Skeletal muscle cell (primary cell): ENCODE results near the gene TTLL6.
"Not testable (repeated sequence)": the region's sequence is repeated elsewhere in the genome, so short reads cannot be mapped to it uniquely, and the experiment has no call there.

Source experiments
- DNase-seq: peaks from one replicate; pipeline ENCODE4 v3.0.0-alpha.2; 2010; ENCODE audit warnings: low read depth
- H3K4me3 ChIP-seq: 2 replicates; pipeline ENCODE4 v1.5.1; 2011; ENCODE audit warnings: low read depth, mild to moderate bottlenecking, control low read depth, low read length, moderate library complexity

TTLL6 gene

DNA sequence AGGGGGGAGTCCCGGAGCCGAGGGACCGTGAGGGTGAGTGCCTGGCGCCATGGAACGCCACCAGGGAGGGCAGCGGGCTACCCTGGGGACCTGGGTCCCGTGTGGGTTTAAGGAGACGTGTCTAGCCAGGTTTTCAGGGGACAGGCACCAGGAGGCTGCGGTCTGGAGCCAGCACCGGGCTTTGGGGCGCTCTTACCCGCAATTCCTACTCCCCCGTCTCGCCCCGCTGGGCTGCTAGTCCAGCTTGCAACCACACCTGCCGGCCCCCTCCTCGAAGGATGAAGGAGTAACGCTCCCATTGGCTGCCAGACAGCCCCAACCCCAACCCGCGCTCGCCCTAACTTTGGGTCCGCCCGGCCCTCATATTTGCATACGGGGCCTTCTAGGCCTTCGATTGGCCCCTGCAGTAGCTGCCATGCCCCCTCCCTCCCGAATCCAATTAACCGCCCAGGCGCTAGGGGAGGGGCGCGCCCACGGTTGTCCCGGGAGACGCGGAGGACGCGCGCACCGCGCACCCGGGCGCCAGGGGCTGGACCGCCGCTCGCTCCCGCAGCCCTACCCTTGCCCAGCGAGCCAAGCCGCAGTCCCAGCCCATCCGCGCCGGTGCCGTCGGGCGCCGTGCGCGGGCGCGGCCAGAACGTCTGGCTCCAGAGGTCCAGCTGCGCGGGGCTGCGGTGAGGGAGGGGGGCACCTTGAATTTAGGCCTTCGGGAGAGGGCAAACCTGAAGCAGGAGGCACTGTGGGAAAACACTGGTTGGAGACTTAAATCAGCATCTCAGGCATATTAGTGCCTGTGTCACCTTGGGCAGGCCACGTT lies at the start of gene TTLL6:
Gene TTLL6 (minus strand): TSS at position 456 of the 817 bp plus-strand sequence. CDS start 157 bp downstream, at position 299.
- H3K4me3 ChIP-seq: peak within 1 kb of the TSS; percentile 44
- DNase-seq: no peak

DNA sequence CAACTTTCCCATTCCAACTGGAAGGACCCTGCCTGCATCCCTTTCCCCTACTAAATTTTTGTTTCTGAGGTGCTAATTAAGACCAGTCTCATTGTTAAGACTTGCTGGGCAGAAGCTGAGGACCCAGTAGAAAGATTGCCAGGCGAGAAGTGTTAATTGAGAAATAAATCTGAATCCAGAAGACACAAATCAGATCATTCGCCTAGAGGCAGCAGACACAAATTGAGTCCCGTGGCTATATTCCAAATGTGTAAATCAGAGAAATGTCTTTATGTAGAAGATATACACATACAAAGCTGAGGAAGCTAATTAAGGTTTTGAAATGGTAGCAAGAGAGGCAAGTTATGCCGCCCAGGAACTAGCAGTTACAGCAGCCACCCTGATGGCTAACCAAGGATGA lies 43.4 kb upstream of the TTLL6 start:
- DNase-seq: no peak
- no peak overlapping the region for H3K4me3 ChIP-seq

DNA sequence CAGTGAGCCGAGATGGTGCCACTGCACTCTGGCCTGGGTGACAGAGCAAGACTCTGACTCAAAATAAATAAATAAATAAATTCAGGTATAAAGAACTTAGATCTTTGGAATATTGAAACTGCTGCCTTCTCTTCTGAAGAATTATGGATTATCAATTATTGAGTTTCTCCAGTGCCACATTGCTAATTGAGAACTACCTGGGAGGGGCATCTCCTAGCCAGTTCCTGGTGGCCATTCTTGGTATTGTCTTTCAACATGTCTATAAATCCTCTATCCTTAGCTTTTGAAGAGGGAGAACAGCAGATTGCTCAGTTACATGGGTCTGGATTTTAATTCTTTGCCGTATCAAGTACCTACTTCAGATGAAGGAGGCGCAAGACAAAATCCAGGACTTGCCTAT lies 43.0 kb upstream of the TTLL6 start:
- DNase-seq: no peak
- H3K4me3 ChIP-seq: no peak overlapping the region

DNA sequence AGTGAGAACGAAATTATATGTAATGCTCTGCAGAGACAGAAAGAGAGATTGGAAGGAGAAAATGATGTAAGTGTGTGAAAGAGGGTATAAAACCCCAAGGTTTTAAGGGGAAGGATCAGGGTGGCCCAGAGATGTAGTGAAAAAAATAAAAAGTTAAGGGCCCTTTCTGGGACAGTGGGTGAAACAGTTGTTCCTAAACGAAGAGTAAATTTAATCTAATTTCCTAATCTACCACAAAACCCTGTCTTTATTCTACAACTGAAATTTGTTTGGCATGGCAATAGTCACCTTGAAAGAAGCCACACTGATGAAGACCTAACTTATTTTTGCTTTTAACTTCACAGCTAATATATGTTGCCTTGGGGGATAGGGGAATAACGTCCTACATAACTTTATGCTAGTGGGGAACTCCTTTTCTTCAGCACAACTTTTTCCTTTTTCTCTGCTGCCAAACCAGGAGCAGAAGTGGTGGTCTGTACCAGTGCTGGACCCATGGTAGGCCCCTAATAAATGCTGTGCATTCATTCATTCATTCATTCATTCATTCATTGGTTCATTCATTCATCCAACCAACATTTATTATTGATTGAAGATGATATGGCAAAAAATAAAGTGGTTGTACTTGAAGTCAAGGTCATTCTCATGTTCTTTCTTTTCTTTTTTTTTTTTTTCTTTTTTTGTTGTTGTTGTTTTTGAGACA lies 39.2 kb upstream of the TTLL6 start:
- DNase-seq: no peak
- no peak overlapping the region for H3K4me3 ChIP-seq

DNA sequence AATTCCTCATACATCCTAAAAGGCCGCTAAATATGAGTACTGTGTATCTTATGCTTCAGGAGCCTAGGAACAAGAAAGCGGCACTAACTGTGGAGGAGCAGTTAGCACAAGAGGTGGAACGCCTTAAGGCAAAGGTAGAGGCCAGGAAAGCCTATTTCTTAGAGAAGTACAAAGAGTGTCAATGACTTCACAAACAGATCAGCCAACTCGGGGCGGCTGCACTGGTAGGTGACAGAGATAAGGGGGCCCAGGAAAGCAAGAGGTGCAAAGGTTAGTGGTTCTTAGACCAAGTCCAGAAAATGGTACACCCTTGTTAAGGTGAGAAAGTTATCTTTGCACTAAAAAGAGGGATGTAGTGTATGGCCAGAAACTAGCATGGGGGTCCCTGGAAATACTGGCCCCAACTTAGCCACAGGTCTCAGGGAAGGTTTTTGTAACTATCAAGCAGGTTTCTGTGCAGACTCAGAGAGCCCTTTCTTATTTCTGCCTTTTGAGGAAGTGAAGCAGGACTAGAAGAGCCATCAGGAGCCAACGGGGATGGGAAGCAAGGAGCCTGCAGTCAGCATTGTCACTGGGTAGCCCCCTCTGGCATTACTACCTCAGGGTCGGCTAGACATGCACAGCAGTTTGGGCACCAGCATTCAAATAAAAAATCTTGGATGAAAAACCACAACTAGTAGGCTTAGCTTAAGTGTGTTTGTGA lies 37.9 kb upstream of the TTLL6 start:
- DNase-seq: no peak

DNA sequence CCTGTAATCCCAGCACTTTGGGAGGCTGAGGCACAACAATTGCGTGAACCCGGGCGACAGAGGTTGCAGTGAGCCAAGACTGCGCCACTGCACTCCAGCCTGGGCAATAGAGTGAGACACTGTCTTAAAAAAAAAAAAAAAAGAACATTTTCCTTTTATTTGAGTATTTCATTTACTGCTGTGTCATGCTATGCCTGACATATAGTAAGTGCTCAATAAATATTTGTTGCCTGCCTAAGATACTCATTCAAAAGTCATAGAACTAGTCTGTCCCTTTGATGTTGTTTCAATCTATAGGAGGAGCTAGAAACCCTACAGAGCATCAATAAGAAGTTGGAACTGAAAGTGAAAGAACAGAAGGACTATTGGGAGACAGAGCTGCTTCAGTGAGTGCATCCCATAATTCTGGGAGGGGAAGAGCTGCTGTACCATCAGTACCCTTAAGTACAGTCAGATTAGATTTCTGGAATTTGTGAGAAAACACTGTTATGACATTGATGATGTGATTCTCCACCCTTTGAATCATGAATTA lies 33.8 kb upstream of the TTLL6 start:
- no peak for DNase-seq
- no peak overlapping the region for H3K4me3 ChIP-seq

More for the DNA sequence above, 37.9 kb upstream of the TTLL6 start:
- no peak overlapping the region for H3K4me3 ChIP-seq

DNA sequence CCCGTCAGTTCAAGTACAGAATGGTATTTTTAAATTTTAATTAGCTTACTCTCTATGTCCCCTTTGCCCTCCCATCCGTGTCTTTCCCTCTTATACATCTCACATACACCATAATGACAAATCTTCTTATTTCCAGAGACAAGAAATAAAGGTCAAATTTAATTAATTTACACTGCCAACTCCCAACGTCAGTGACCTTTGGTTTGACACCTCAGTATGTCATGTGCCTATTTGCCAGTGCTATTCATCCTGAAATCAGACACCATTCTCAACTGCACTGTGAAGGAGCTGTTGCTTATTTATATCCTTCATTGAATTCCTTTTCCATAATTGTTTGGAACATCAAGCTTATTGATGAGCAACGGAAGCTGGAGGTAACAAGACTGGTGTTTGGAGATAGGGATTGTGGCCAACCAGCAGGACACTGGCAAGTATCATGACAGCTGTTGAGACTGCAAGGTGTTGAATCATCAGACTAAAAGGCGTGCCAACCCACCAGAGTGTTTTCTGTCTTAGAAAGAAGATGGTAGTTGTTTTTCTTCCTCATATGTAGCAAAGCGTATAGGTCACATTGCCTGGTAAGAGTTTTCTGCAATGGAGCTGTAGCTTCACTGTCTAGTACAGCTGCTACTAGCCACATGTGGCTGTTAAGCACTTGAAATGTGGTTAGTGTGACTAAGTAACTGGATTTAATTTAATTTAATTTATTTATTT lies 26.3 kb upstream of the TTLL6 start:
- no peak overlapping the region for H3K4me3 ChIP-seq
- DNase-seq: peak; percentile 26

DNA sequence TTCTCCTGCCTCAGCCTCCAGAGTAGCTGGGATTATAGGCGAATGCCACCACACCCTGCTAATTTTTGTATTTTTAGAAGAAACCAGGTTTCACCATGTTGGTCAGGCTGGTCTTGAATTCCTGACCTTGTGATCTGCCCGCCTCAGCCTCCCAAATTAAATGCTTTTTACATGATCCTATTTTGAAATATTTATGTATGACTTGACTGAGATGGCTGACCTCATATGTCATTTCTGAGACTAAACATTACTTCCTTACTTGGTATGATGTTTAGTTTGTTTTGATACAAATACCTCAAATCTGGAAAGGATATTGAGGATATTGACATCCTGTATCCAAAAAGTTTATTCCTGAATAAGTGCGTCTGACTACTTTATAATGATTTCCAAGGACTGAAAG lies 25.7 kb upstream of the TTLL6 start:
- H3K4me3 ChIP-seq: no peak overlapping the region
- no peak for DNase-seq

DNA sequence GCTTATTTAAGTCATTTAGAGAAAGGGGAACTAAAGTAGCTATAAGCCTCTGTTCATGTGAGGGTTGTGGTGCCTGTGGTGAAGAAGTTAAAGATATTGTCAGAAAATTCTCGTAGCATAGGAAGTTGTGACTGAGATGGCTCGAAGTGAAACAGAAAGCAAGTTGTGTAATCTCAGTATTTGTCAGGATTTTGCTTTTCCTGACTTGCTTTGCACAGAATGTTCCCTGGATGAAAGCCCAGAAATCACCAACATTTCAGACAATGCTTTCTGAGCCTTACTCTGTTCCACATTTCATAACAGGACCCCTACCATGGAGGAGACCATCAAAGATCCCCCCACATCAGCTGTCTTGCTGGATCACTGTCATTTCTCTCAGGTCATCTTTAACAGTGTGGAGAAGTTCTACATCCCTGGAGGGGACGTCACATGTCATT lies 24.4 kb upstream of the TTLL6 start:
- DNase-seq: peak; percentile 61
- peak overlapping the region; percentile 26 for H3K4me3 ChIP-seq

DNA sequence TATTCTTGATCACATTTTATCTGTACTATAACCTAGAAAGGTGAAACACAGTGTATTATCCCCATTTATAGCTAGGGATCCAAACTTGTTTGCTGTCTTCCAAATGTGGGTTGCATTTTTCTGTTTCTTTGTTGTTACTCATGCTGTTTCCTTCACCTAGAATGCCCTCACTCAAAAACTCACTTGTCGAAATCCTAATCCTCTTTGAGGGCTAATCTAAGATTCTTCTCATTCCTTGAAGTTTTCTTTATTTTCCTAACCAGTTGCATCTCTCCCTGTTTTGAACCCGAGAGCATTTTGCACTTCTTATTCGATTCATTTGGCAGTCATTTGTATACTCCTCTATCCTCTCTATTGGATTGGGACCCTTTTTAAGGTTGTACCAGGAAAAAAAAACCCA lies 23.4 kb upstream of the TTLL6 start:
- DNase-seq: no peak
- no peak overlapping the region for H3K4me3 ChIP-seq

DNA sequence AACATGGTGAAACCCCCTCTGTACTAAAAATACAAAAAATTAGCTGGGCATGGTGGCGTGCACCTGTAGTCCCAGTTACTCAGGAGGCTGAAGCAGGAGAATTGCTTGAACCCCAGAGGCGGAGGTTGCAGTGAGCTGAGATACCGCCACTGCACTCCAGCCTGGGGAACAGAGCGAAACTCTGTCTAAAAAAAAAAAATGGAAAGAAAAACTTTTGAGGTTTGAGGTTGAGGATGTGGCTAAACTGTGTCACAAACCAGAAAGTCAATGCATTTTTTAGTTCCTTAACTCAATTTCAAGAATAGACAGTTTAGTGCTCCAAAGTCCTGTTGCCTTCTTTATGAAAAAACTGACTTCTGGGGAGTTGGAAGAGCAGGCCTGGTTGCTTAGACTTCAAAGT lies 20.4 kb upstream of the TTLL6 start:
- not testable (repeated sequence) for DNase-seq

DNA sequence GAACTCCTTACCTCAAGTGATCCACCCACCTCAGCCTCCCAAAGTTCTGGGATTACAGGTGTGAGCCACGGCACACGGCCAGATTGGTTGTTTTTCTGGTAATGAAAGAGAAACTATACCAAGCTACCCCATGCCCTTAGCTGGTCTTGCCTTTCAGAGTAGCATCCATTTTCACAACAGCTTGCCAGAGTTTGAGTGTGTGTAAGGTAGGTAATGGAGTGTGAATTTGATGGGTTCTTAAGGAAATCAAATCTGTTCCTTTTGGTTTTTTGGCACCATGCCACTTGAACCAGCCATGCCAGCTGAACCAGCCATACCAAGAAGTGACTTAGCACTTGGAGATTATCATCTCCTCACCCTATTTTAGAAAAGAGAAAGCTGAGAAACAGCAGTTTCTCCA lies 18.9 kb upstream of the TTLL6 start:
- H3K4me3 ChIP-seq: no peak overlapping the region
- no peak for DNase-seq

More for the DNA sequence above, 20.4 kb upstream of the TTLL6 start:
- H3K4me3 ChIP-seq: not testable (repeated sequence)

DNA sequence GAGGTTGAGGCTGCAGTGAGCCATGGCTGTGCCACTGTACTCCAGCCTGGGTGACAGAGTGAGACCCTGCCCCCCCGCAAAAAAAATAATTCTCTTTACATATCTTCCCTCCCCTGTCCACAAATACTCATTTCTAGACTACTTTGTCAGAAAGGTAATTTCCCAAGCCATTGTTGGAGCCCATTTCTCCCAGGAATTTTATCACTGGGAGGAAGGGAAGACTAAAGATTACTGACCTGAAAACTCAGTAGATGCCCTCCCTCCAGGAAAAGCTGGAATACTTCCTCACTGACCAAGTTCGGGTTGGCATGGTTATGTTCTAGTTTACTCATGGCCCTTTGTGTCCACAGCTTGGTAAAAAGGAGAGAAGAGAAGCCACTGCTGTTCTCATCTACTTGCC lies 17.9 kb upstream of the TTLL6 start:
- no peak overlapping the region for H3K4me3 ChIP-seq

DNA sequence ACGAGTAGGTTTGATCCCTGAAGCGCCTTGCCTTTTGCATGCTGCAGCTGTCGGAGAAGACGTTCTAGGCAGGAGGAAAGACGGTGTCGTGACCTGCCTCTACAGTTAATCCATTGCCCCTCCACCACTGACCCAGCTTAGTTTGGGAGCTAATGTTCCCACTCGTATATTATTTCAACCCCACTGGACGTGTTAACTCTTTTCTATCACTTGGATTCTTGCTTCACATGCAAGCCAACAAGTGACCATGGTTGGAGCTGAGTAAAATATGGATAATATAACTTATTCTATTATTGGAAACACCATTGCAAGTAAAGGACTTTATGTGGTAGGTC lies 14.5 kb upstream of the TTLL6 start:
- H3K4me3 ChIP-seq: peak overlapping the region; percentile 77
- no peak for DNase-seq

More for the DNA sequence above, 17.9 kb upstream of the TTLL6 start:
- DNase-seq: no peak

DNA sequence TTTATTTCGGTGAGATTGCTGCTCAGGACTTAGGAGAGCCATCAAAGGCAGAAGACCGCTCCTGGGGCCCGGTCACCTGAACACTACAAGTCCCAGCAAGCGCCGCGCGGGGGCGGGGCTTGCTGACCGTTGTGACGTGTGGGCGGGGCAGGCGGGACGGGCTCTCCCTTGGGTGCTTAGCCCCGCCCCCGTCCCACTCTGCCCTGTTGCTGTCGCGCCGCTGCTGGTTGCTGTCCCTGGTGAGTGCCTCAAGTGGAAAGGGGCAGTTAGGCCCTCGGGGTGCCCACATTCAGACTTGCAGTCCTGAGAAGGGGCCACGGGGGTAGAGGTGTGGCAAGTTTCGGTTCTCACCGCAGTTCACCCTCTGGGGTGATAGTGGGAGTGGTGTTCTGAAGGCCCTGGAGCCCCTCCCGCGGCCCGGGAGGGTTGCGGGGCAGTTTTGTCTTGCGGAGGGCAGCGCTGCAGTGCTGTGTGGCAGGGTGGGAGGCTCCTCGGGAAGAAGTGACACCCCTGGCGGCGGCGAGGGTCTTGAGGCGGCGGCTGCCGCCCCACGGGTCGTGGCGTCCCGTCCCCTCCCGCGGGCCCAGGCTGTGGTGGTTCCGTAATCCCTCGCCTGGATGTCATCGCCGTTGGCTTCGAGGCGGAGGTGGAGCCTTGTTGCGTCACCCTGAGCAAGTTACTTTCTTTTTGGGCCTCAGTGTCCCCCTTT lies 14.0 kb upstream of the TTLL6 start, which contains the start of gene CALCOCO2:
Gene CALCOCO2 (plus strand): TSS at position 196 of the 709 bp plus-strand sequence. CDS start 10,673 bp downstream, outside the sequence.
- H3K4me3 ChIP-seq: peak within 1 kb of the TSS; percentile 77
- peak; percentile 61 for DNase-seq

DNA sequence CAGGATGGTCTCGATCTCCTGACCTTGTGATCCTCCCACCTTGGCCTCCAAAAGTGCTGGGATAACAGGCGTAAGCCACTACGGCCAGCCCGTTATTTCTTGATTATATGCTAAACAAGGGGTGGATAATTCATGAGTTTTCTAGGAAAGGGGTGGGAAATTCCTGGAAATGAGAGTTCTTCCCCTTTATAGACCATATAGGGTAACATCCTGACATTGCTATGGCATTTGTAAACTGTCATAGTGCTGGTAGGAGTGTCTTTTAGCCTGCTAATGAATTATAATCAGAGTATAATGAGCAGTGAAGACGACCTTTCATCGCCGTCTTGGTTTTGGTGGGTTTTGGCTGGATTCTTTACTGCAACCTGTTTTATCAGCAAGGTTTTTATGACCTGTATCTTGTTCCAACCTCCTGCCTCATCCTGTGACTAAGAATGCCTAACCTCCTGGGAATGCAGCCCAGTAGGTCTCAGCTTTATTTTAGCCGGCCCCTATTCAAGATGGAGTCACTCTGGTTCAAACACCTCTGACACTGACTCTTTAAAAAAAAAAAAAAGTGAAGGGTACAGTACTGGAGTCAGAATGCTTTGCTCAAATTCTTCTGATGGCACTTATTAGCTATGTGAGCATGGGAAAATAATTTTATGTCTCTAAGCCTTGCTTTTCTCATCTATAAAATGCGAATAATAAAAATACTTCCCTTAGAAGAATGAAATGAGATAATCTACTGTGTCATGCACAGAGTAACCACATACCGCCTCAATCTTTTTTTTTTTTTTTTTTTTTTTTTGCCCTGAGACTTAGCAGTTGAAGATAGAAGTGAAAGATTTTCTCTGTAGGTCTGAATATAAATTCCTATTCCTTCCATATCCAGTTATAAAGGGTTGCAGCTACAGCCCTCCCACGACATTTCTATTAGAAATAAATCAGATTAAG lies 8.7 kb upstream of the TTLL6 start:
- no peak for DNase-seq
- no peak overlapping the region for H3K4me3 ChIP-seq

DNA sequence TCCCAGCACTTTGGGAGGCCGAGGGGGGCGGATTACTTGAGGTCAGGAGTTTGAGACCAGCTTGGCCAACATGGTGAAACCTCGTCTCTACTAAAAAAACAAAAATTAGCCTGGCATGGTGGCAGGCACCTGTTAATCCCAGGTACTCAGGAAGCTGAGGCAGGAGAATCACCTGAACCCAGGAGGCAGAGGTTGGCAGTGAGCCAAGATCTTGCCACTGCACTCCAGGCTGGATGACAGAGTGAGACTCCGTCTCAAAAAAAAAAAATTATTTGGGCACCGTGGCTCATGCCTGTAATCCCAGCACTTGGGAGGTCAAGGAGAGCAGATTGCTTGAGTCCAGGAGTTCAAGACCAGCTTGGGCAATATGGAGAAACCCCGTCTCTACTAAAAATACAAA lies 3.9 kb upstream of the TTLL6 start:
- DNase-seq, H3K4me3 ChIP-seq: not testable (repeated sequence)

DNA sequence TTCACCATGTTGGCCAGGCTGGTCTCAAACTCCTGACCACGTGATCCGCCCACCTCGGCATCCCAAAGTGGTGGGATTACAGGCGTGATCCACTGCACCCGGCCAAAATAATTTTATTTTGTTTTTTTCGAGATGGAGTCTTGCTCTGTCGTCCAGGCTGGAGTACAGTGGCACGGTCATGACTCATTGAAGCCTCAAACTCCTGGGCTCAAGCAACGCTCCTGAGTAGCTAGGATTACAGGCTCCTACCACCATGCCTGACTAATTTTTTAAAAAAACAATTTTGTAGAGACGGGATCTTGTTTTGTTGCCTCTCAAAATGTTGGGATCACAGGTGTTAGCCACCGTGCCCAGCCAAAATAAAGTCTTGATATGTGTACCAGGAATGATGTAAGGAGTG lies 2.4 kb upstream of the TTLL6 start:
- DNase-seq: no peak
- no peak overlapping the region for H3K4me3 ChIP-seq
